DND-41 (cell line): ENCODE measurements around the gene BTNL3.

Experiments used
- EZH2 ChIP-seq: IDR thresholded peaks from 3 replicates; pipeline ENCODE4 v1.6.1; 2012; ENCODE audit warnings: borderline replicate concordance, low read depth, mild to moderate bottlenecking, moderate library complexity, low read length, inconsistent platforms; ENCODE audit not compliant: severe bottlenecking
- TF ChIP-seq, protein P1 (sequence below): IDR thresholded peaks from 2 replicates; pipeline ENCODE4 v1.5.1; 2012; ENCODE audit warnings: borderline replicate concordance, low read length, moderate library complexity, mild to moderate bottlenecking; ENCODE audit not compliant: poor library complexity, severe bottlenecking; ENCODE audit errors: extremely low read depth

DNA sequence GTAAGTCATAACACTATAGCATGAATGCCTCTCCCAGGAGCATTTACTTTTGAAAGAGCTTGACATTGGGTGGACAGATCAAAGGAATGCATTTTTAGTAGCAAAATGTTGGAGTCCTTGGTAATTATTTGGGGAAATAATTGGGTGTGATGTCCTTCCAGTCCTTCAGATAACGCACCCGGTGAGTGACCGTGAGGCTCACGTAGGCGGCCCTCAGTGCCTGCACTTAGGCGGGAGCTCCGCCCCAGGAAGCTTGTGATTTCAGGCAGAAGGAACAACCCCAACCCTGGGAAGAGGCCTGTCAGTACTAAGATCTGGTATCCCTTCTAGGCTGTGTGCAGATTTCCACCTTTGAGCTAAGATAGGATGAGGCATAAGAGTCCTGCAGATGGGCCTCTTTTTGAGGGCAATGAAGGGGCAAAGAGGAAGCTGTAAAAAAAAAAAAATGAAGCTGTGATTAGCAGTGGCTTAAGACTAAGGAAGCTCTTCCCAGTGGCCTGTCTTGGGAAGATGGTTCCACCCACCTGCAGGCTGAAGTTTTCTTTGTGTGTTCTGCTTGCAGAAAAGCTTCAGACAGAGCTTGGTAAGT lies 66.3 kb downstream of the BTNL3 start:
- TF ChIP-seq, protein P1, sequence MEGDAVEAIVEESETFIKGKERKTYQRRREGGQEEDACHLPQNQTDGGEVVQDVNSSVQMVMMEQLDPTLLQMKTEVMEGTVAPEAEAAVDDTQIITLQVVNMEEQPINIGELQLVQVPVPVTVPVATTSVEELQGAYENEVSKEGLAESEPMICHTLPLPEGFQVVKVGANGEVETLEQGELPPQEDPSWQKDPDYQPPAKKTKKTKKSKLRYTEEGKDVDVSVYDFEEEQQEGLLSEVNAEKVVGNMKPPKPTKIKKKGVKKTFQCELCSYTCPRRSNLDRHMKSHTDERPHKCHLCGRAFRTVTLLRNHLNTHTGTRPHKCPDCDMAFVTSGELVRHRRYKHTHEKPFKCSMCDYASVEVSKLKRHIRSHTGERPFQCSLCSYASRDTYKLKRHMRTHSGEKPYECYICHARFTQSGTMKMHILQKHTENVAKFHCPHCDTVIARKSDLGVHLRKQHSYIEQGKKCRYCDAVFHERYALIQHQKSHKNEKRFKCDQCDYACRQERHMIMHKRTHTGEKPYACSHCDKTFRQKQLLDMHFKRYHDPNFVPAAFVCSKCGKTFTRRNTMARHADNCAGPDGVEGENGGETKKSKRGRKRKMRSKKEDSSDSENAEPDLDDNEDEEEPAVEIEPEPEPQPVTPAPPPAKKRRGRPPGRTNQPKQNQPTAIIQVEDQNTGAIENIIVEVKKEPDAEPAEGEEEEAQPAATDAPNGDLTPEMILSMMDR, result no peak
- no peak for TF ChIP-seq EZH2
